CD4-positive, alpha-beta T cell (primary cell): ENCODE measurements around the gene TBC1D28. TPM values are rescaled to one million over a fixed set of nuclear protein-coding genes. Genes with fewer than 3 reads are reported as not detected.
"Not testable (repeated sequence)": the region's sequence is repeated elsewhere in the genome, so short reads cannot be mapped to it uniquely, and the experiment has no call there.

Experiments
- ATAC-seq: fragments of 200-7000 bp; cut with Tn5 transposase; one replicate; pipeline ENCODE4 v1.10.0; 2022; ENCODE audit warnings: mild to moderate bottlenecking; ENCODE audit not compliant: poor library complexity
- CTCF ChIA-PET: fragments of 350-600 bp; sonication (Branson Sonifier 250); formaldehyde crosslinking; loops from one replicate; lab custom pipeline; 2021; ENCODE audit warnings: antibody characterized with exemption, inconsistent platforms; lab: Charles Lee
- POLR2A ChIA-PET: fragments of 350-600 bp; sonication (Branson Sonifier 250); formaldehyde crosslinking; loops from one replicate; lab custom pipeline; 2021; ENCODE audit warnings: antibody characterized with exemption, inconsistent platforms; lab: Charles Lee
- DNase-seq, 14 experiments: peaks; one replicate each; pipeline ENCODE4 v3.0.0-alpha.2; 2013 to 2020; ENCODE audit warnings: mixed read lengths in 2 of 14
- H3K27ac ChIP-seq, 2 donors: one replicate each; pipeline versions ENCODE4 v1.5.1 to v1.7.0; 2013; ENCODE audit warnings: low read length in 2 of 2, low read depth in 1 of 2, mild to moderate bottlenecking in 1 of 2
- H3K27me3 ChIP-seq, 2 experiments: 1 replicate in 1 of 2; 2 replicates in 1 of 2; pipeline versions ENCODE4 v1.6.1 to v1.7.0; 2013; ENCODE audit warnings: low read length in 2 of 2, control low read depth in 1 of 2, mild to moderate bottlenecking in 1 of 2, moderate library complexity in 1 of 2; ENCODE audit not compliant: insufficient read depth in 2 of 2, control insufficient read depth in 1 of 2
- H3K36me3 ChIP-seq: one replicate; pipeline ENCODE4 v1.6.1; 2013; ENCODE audit warnings: low read length, control low read depth; ENCODE audit not compliant: insufficient read depth
- H3K4me1 ChIP-seq: one replicate; pipeline ENCODE4 v1.6.1; 2013; ENCODE audit warnings: low read length, control low read depth; ENCODE audit not compliant: insufficient read depth
- H3K4me3 ChIP-seq: one replicate; pipeline ENCODE4 v1.5.1; 2013; ENCODE audit warnings: mild to moderate bottlenecking, low read length, moderate library complexity
- H3K9me3 ChIP-seq, 2 experiments: 1 replicate in 1 of 2; 2 replicates in 1 of 2; pipeline versions ENCODE4 v1.6.1 to v1.7.0; 2013; ENCODE audit warnings: low read length in 2 of 2, mild to moderate bottlenecking in 2 of 2, control low read depth in 1 of 2, moderate library complexity in 1 of 2; ENCODE audit not compliant: control insufficient read depth in 1 of 2, insufficient read depth in 1 of 2
- H3K27ac Mint-ChIP-seq: one replicate; pipeline ENCODE4 v1.8.0; 2020; ENCODE audit warnings: mixed read lengths
- H3K27me3 Mint-ChIP-seq: one replicate; pipeline ENCODE4 v1.8.0; 2021; ENCODE audit warnings: mixed read lengths
- H3K36me3 Mint-ChIP-seq: one replicate; pipeline ENCODE4 v1.8.0; 2021; ENCODE audit warnings: low read depth, mixed read lengths
- H3K4me1 Mint-ChIP-seq: one replicate; pipeline ENCODE4 v1.8.0; 2021; ENCODE audit warnings: low read depth, mixed read lengths
- H3K4me3 Mint-ChIP-seq: one replicate; pipeline ENCODE4 v1.8.0; 2020; ENCODE audit warnings: mild to moderate bottlenecking, mixed read lengths
- H3K9me3 Mint-ChIP-seq: one replicate; pipeline ENCODE4 v1.8.0; 2020; ENCODE audit warnings: mixed read lengths
- CTCF ChIP-seq: fragments of 200-600 bp; IDR thresholded peaks from one replicate; pipeline ENCODE4 v1.8.0; 2022; ENCODE audit warnings: antibody characterized with exemption, mild to moderate bottlenecking
- intact Hi-C, 2 experiments: fragments of 100-400 bp; cut with DNase I in 1 of 2; cut with micrococcal nuclease in 1 of 2; formaldehyde crosslinking; loops; one replicate each; pipeline versions ENCODE4 v1.15.1 to v1.9.0; 2023 to 2025; cut with DNase I, micrococcal nuclease
- total RNA-seq, 174 experiments: library from RNA in 2 of 174; stranded (reverse) in 2 of 174; gene quantifications; one replicate each; pipeline ENCODE4 v1.2.3 and lab custom pipeline; 2021 to 2026

Gene TBC1D28
- total RNA-seq, 2 experiments from 2014 or later = not detected

GRCh38 chr17:18636237-18636636 lies 8.0 kb downstream of the TBC1D28 start:
- H3K27ac Mint-ChIP-seq, intact Hi-C loops, H3K9me3 ChIP-seq, CTCF ChIA-PET, H3K27ac ChIP-seq, H3K36me3 ChIP-seq, H3K27me3 ChIP-seq, ATAC-seq, H3K4me1 ChIP-seq, H3K9me3 Mint-ChIP-seq, DNase-seq, H3K36me3 Mint-ChIP-seq, POLR2A ChIA-PET, H3K4me3 Mint-ChIP-seq, H3K4me1 Mint-ChIP-seq, H3K4me3 ChIP-seq: not testable (repeated sequence)
- H3K27me3 Mint-ChIP-seq = peaks cover 20% of the 10 kb centered on the region

- CTCF ChIA-PET, H3K27ac Mint-ChIP-seq, ATAC-seq, H3K4me3 ChIP-seq, POLR2A ChIA-PET, H3K4me1 Mint-ChIP-seq, H3K27ac ChIP-seq, H3K9me3 ChIP-seq, H3K36me3 ChIP-seq, H3K9me3 Mint-ChIP-seq, H3K27me3 ChIP-seq, DNase-seq, intact Hi-C loops, H3K36me3 Mint-ChIP-seq, H3K4me3 Mint-ChIP-seq, H3K4me1 ChIP-seq: not testable (repeated sequence)
- H3K27me3 Mint-ChIP-seq = peaks cover 22% of the 10 kb centered on the region
Measured at GRCh38 chr17:18635773-18636172, 8.4 kb downstream of the TBC1D28 start.

- H3K9me3 Mint-ChIP-seq, H3K4me1 Mint-ChIP-seq, CTCF ChIA-PET, H3K27ac ChIP-seq, H3K9me3 ChIP-seq, H3K4me1 ChIP-seq, H3K27me3 ChIP-seq, H3K36me3 Mint-ChIP-seq, H3K4me3 Mint-ChIP-seq, H3K4me3 ChIP-seq, H3K27ac Mint-ChIP-seq, POLR2A ChIA-PET, intact Hi-C loops, DNase-seq, H3K36me3 ChIP-seq, ATAC-seq: not testable (repeated sequence)
- peaks cover 22% of the 10 kb centered on the region for H3K27me3 Mint-ChIP-seq
Measured at GRCh38 chr17:18634550-18635263, 9.5 kb downstream of the TBC1D28 start.

GRCh38 chr17:18626152-18626870 lies 17.9 kb downstream of the TBC1D28 start:
- POLR2A ChIA-PET = interaction anchor here (0.8 to 1.1 kb wide), 2 partner anchors 72 to 441 kb away, joined by 3 read pairs; no protein-coding TSS in a partner anchor

More at GRCh38 chr17:18626152-18626870, 17.9 kb downstream of the TBC1D28 start:
- intact Hi-C loops = loop anchor here in 1 of 2 experiments (10.0 kb wide), 1 partner anchor 68 kb away; no protein-coding TSS in a partner anchor
- H3K27me3 Mint-ChIP-seq = peaks cover 8% of the 10 kb centered on the region
- peaks cover 4% of the 10 kb centered on the region for H3K4me1 ChIP-seq
- no peaks in the 10 kb centered on the region for H3K9me3 Mint-ChIP-seq
- H3K36me3 ChIP-seq = no peaks in the 10 kb centered on the region
- no peak for DNase-seq
- H3K27me3 ChIP-seq = no peaks in the 10 kb centered on the region
- TF ChIP-seq CTCF = no peak
- H3K4me1 Mint-ChIP-seq = peaks cover 18% of the 10 kb centered on the region
- peak overlapping the region; percentile 91 for H3K27ac Mint-ChIP-seq
- H3K4me3 Mint-ChIP-seq = peak overlapping the region; percentile 92
- H3K27ac ChIP-seq = no peak overlapping the region
- CTCF ChIA-PET = interaction anchor here (0.6 to 1.7 kb wide), 5 partner anchors 72 to 737 kb away, joined by 3 to 6 read pairs (median 3); partner anchors contain the start of gene PRPSAP2
- ATAC-seq = no peak
- H3K36me3 Mint-ChIP-seq = no peaks in the 10 kb centered on the region
- peak overlapping the region; percentile 64 for H3K4me3 ChIP-seq
- no peaks in the 10 kb centered on the region for H3K9me3 ChIP-seq
